GM12878 (cell line): ENCODE data around the gene STX16. TPM values are rescaled to one million over a fixed set of nuclear protein-coding genes. Genes with fewer than 3 reads are reported as not detected.

Source experiments
- ATAC-seq: fragments of 200-7000 bp; cut with Tn5 transposase; 3 replicates; pipeline ENCODE4 v1.9.1; 2020; ENCODE audit warnings: mild to moderate bottlenecking, moderate library complexity
- BruUV-seq: library from RNA; stranded (reverse); fragments of 400-500 nt; replicated peaks from 2 replicates; lab custom pipeline; 2021; lab: Mats Ljungman, UMichigan
- CTCF ChIA-PET: fragments of 300-600 bp; sonication (Branson Sonifier 250); formaldehyde crosslinking; extraction: SDS; loops from one replicate; lab custom pipeline; 2021; ENCODE audit warnings: inconsistent platforms; lab: Yijun Ruan, JAX
- POLR2A ChIA-PET: fragments of 350-600 bp; formaldehyde crosslinking; extraction: SDS; loops from one replicate; lab custom pipeline; 2021; ENCODE audit warnings: inconsistent platforms; lab: Charles Lee
- RAD21 ChIA-PET: fragments of 300-600 bp; sonication (Branson Sonifier 250); formaldehyde crosslinking; loops from one replicate; lab custom pipeline; 2023; ENCODE audit warnings: antibody characterized with exemption; ENCODE audit not compliant: unreplicated experiment; lab: Charles Lee
- SMC1A ChIA-PET: fragments of 300-600 bp; sonication (Branson Sonifier 250); formaldehyde crosslinking; loops from one replicate; lab custom pipeline; 2023; ENCODE audit not compliant: unreplicated experiment, uncharacterized antibody; lab: Charles Lee
- DNase-seq: peaks from one replicate; pipeline ENCODE4 v3.0.0-alpha.2; 2011; ENCODE audit warnings: low read depth, low spot score
- FAIRE-seq: peaks from 3 replicates; lab custom pipeline; 2011; peaks lifted over from hg19 to GRCh38; lab: Jason Lieb, UNC
- H2AFZ ChIP-seq: 2 replicates; pipeline ENCODE4 v1.6.0; 2011; ENCODE audit warnings: low read depth, low read length, control low read depth; ENCODE audit not compliant: control insufficient read depth
- H3K27ac ChIP-seq: 2 replicates; pipeline ENCODE4 v1.5.1; 2011; ENCODE audit warnings: control low read depth; ENCODE audit not compliant: control insufficient read depth, insufficient read depth
- H3K27me3 ChIP-seq, 2 experiments: replicated peaks in 1 of 2; 2 replicates each; pipeline versions ENCODE4 v1.6.0 to v1.6.1; 2011; ENCODE audit warnings: low read length in 1 of 2; ENCODE audit not compliant: control insufficient read depth in 2 of 2, insufficient read depth in 2 of 2
- H3K36me3 ChIP-seq, 2 experiments: 2 replicates each; pipeline ENCODE4 v1.5.1; 2011; ENCODE audit warnings: low read length in 1 of 2; ENCODE audit not compliant: control insufficient read depth in 2 of 2, insufficient read depth in 2 of 2
- H3K4me1 ChIP-seq: 2 replicates; pipeline ENCODE4 v1.6.1; 2011; ENCODE audit warnings: mild to moderate bottlenecking, low read length, moderate library complexity, mixed read lengths; ENCODE audit not compliant: control insufficient read depth, insufficient read depth
- H3K4me2 ChIP-seq: 2 replicates; pipeline ENCODE4 v1.6.0; 2011; ENCODE audit warnings: control low read depth; ENCODE audit not compliant: control insufficient read depth, insufficient read depth
- H3K4me3 ChIP-seq: fragments of 200-600 bp; sonication (generic); 2 replicates; pipeline ENCODE4 v1.5.1; 2016
- H3K79me2 ChIP-seq: 2 replicates; pipeline ENCODE4 v1.6.0; 2011; ENCODE audit warnings: low read length; ENCODE audit not compliant: control insufficient read depth, insufficient read depth
- H3K9ac ChIP-seq: 2 replicates; pipeline ENCODE4 v1.8.0; 2011; ENCODE audit warnings: low read length, control low read depth, mixed read lengths; ENCODE audit not compliant: control insufficient read depth, insufficient read depth
- H3K9me3 ChIP-seq: replicated peaks from 3 replicates; pipeline ENCODE4 v1.5.1; 2011; ENCODE audit warnings: mild to moderate bottlenecking, low read length; ENCODE audit not compliant: control insufficient read depth, insufficient read depth
- H4K20me1 ChIP-seq: 2 replicates; pipeline ENCODE4 v1.6.0; 2011; ENCODE audit not compliant: control insufficient read depth, insufficient read depth
- ATF3 ChIP-seq: IDR thresholded peaks from 2 replicates; pipeline ENCODE4 v1.6.1; 2011; ENCODE audit warnings: low read depth, mild to moderate bottlenecking, low read length, moderate library complexity, borderline replicate concordance; ENCODE audit errors: extremely low read depth
- BCL3 ChIP-seq: IDR thresholded peaks from 2 replicates; pipeline ENCODE4 v1.6.1; 2011; ENCODE audit warnings: borderline replicate concordance, low read depth, mild to moderate bottlenecking, moderate library complexity, low read length; ENCODE audit not compliant: insufficient read depth, poor library complexity, severe bottlenecking
- CEBPZ ChIP-seq: fragments of 150-350 bp; IDR thresholded peaks from 2 replicates; pipeline ENCODE4 v1.6.1; 2016; ENCODE audit warnings: low read depth, low read length
- JUND ChIP-seq: IDR thresholded peaks from 2 replicates; pipeline ENCODE4 v1.6.1; 2012; ENCODE audit warnings: low read depth, mild to moderate bottlenecking, low read length, improper control_type of control experiment, moderate library complexity
- KAT2A ChIP-seq: conservative IDR thresholded peaks from 2 replicates; pipeline ENCODE4 v1.6.1; 2011; ENCODE audit warnings: low read depth, low read length; ENCODE audit not compliant: control insufficient read depth
- KLF5 ChIP-seq: fragments of 450-650 bp; IDR thresholded peaks from 2 replicates; pipeline ENCODE4 v1.6.1; 2014; ENCODE audit warnings: mild to moderate bottlenecking; ENCODE audit not compliant: partially characterized antibody
- MYB ChIP-seq: fragments of 150-350 bp; IDR thresholded peaks from 2 replicates; pipeline ENCODE4 v1.6.1; 2014; ENCODE audit warnings: mild to moderate bottlenecking, low read depth, low read length, borderline replicate concordance
- PKNOX1 ChIP-seq: fragments of 450-650 bp; IDR thresholded peaks from 2 replicates; pipeline ENCODE4 v1.6.1; 2016; ENCODE audit warnings: mild to moderate bottlenecking
- RAD21 ChIP-seq: IDR thresholded peaks from 2 replicates; pipeline ENCODE4 v1.6.1; 2011; ENCODE audit warnings: mild to moderate bottlenecking, low read depth, low read length, moderate library complexity; ENCODE audit not compliant: insufficient read depth
- SMARCA5 ChIP-seq: fragments of 450-650 bp; IDR thresholded peaks from 2 replicates; pipeline ENCODE4 v1.6.1; 2017; ENCODE audit warnings: mild to moderate bottlenecking
- SUPT20H ChIP-seq: IDR thresholded peaks from 2 replicates; pipeline ENCODE4 v1.6.1; 2011; ENCODE audit warnings: low read depth, mild to moderate bottlenecking, low read length, moderate library complexity, borderline replicate concordance; ENCODE audit not compliant: control insufficient read depth
- ZBTB11 ChIP-seq: fragments of 450-650 bp; formaldehyde crosslinking; IDR thresholded peaks from 2 replicates; pipeline ENCODE4 v1.5.0; 2022; ENCODE audit warnings: mild to moderate bottlenecking, missing genetic modification characterization
- ZZZ3 ChIP-seq: IDR thresholded peaks from 2 replicates; pipeline ENCODE4 v1.6.1; 2011; ENCODE audit warnings: low read depth; ENCODE audit not compliant: control insufficient read depth, insufficient read length
- WGBS: methylation state at CpG from one replicate; pipeline ENCODE4 v1.1.6; 2016; ENCODE audit warnings: low lambda C conversion rate; ENCODE audit not compliant: insufficient replicate concordance, insufficient coverage; ENCODE audit errors: missing lambda C conversion rate; 5-methylcytosine and 5-hydroxymethylcytosine counted together
- in situ Hi-C: fragments of 300-500 bp; cut with MboI; formaldehyde crosslinking; loops from 9 replicates; pipeline ENCODE4 v1.14.3; 2018; ENCODE audit warnings: mixed read lengths
- intact Hi-C: fragments of 100-400 bp; cut with micrococcal nuclease; formaldehyde crosslinking; loops from one replicate; pipeline ENCODE4 v1.14.2; 2022; ENCODE audit not compliant: unreplicated experiment
- polyA plus RNA-seq, 11 experiments: library from polyadenylated mRNA; depleted of rRNA in 4 of 11; unstranded in 6 of 11; stranded (reverse) in 5 of 11; fragments of >200 nt; fragmentation: Nextera tagmentation in 4 of 11; fragmentation: Illumina TruSeq in 1 of 11; extraction: Ambion mirVana in 4 of 11; extraction: Trizol in 1 of 11; gene quantifications; 1 replicate in 1 of 11; 2 replicates in 10 of 11; pipeline versions ENCODE4 v1.2.1 to v1.2.3, GENCODE V29; 2011 to 2016; ENCODE audit warnings: inconsistent platforms in 2 of 11, missing spikeins in 2 of 11, low read depth in 1 of 11
- total RNA-seq, 4 experiments: library from RNA; depleted of rRNA in 3 of 4; stranded (reverse); fragments of >200 nt in 3 of 4; fragmentation: Illumina TruSeq in 1 of 4; extraction: Trizol in 1 of 4; gene quantifications; 2 replicates each; pipeline versions ENCODE4 v1.2.1 to v1.2.3, GENCODE V29; 2013 to 2021

Gene STX16
- total and polyA plus RNA-seq, 10 of the 15 experiments (the other 5 are each of a cell fraction or from before 2014, with no cell fraction given), result 6.3 to 68.4 (median 35.8) TPM

GRCh38 chr20:58610811-58611210 lies 40.3 kb upstream of the STX16 start:
- Histone ChIP-seq H3K4me3 (no peak overlapping the region), H3K36me3 (no peaks in the 10 kb centered on the region), H3K9me3 (no peaks in the 10 kb centered on the region), H3K4me2 (no peak overlapping the region), H3K27ac (no peak overlapping the region), H3K27me3 (peaks cover 0 to 2% of the 10 kb centered on the region in 2 experiments), H2AFZ (no peak overlapping the region), H3K79me2 (no peaks in the 10 kb centered on the region), H3K9ac (no peak overlapping the region), H4K20me1 (no peaks in the 10 kb centered on the region), H3K4me1 (no peaks in the 10 kb centered on the region)
- in situ Hi-C loops, result no loop called here
- ChIA-PET CTCF (no interaction called here), POLR2A (no interaction called here), RAD21 (no interaction called here), SMC1A (no interaction called here)
- TF ChIP-seq BCL3 (no peak), RAD21 (no peak), CEBPZ (no peak), JUND (no peak), ATF3 (no peak), SMARCA5 (no peak), KAT2A (no peak), ZZZ3 (no peak), SUPT20H (no peak), PKNOX1 (no peak), MYB (no peak), ZBTB11 (no peak), KLF5 (no peak)
- no peak for ATAC-seq
- DNase-seq, result no peak
- BruUV-seq, result no TSS peak
- WGBS, result 43% methylated on average over 10 of the region's 10 CpGs
- no peak for FAIRE-seq
- intact Hi-C loops, result no loop called here
